GM10266 (cell line): ENCODE measurements around the gene KLK5.

Experiments used
- DNase-seq: peaks from one replicate; pipeline ENCODE4 v3.0.0; 2012; ENCODE audit errors: extremely low spot score
- CTCF ChIP-seq: IDR thresholded peaks from 2 replicates; pipeline ENCODE4 v1.5.1; 2012; ENCODE audit warnings: mild to moderate bottlenecking, low read depth; ENCODE audit not compliant: control insufficient read depth, insufficient read depth; ENCODE audit errors: missing control alignments

KLK5 gene

GRCh38 chr19:50968716-50969412 lies 16.0 kb upstream of the KLK5 start:
- DNase-seq, result no peak
- TF ChIP-seq CTCF, result no peak

GRCh38 chr19:50967929-50968715 lies 15.3 kb upstream of the KLK5 start:
- DNase-seq, result no peak
- no peak for TF ChIP-seq CTCF

GRCh38 chr19:50964266-50964665 lies 11.4 kb upstream of the KLK5 start:
- DNase-seq, result no peak
- TF ChIP-seq CTCF, result no peak

- DNase-seq, result no peak
- TF ChIP-seq CTCF, result no peak
Measured at GRCh38 chr19:50963381-50963780, 10.5 kb upstream of the KLK5 start.

- DNase-seq, result no peak
- TF ChIP-seq CTCF, result no peak
Measured at GRCh38 chr19:50962245-50962644, 9.4 kb upstream of the KLK5 start.

GRCh38 chr19:50959731-50960500 lies 7.1 kb upstream of the KLK5 start:
- DNase-seq, result no peak
- no peak for TF ChIP-seq CTCF
